ENCODE measurements around the gene ITGBL1. TPM values are rescaled to one million over a fixed set of nuclear protein-coding genes. Genes with fewer than 3 reads are reported as not detected.

ITGBL1 gene
- total and polyA plus RNA-seq, 2 of the 13 experiments (the other 11 are each of a cell fraction or from before 2014, with no cell fraction given), result 0.02 TPM; not detected in 1

DNA sequence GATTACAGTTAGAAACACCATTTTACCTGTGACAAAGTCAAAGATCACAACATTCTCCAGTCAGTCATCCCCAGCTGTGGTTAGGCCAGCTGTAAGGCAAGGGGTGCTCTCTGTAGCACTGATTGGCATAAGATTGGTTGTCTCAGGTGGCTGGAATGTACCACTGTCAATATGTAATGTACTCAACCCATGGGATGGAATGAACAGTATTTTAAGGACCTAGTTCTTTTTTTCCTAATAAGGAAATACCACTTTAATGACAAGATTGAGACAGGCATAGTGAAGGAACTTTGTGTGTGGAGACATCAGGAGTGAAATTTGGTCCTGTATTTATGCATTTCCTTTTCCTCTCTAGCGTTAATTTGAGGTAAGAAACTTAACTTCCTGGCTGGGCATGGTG lies 310.7 kb downstream of the ITGBL1 start:
- Histone ChIP-seq H3K9ac (ENCODE audit: insufficient read depth, low read depth, low read length) (no peak overlapping the region), H3K4me1 (ENCODE audit: insufficient read depth, low read length) (no peaks in the 10 kb centered on the region), H3K79me2 (ENCODE audit: insufficient read depth, low read length) (no peaks in the 10 kb centered on the region), H3K9me3 (ENCODE audit: low read length) (no peaks in the 10 kb centered on the region), H2AFZ (ENCODE audit: low read length) (no peak overlapping the region), H3K36me3 (replicated peaks in 1 of 2; ENCODE audit: control insufficient read depth in 1 of 2, insufficient read depth in 2 of 2, low read length in 2 of 2) (no peaks in the 10 kb centered on the region), H3K27me3 (ENCODE audit: control insufficient read depth in 1 of 2, insufficient read depth in 2 of 2, low read length in 2 of 2) (no peaks in the 10 kb centered on the region), H3K4me3 (replicated peaks in 1 of 3; ENCODE audit: insufficient read depth in 1 of 3, low read depth in 2 of 3, low read length in 3 of 3) (no peak overlapping the region), H3K27ac (ENCODE audit: extremely low read length, insufficient read depth, low read length) (no peak overlapping the region), H3K4me2 (ENCODE audit: low read depth, low read length) (no peak overlapping the region), H4K20me1 (ENCODE audit: insufficient read depth, low read length) (no peaks in the 10 kb centered on the region)
- CTCF ChIA-PET (ENCODE audit: low intra/inter-chr PET ratio, low total read pairs), result no interaction called here
- POLR2A ChIA-PET, result no interaction called here
- DNase-seq (ENCODE audit: low spot score) (no peak), ATAC-seq (no peak), FAIRE-seq (no peak)
- TF ChIP-seq FIP1L1 (IDR thresholded peaks at IDR 0.05; ENCODE audit: borderline replicate concordance, insufficient read depth, low read depth, low read length) (no peak), TEAD2 (CRISPR knock-in tag; IDR thresholded peaks at IDR 0.05) (no peak), NFATC3 (CRISPR knock-in tag; IDR thresholded peaks at IDR 0.05) (no peak), ZNF605 (CRISPR knock-in tag; IDR thresholded peaks at IDR 0.05) (no peak), SIX4 (CRISPR knock-in tag; IDR thresholded peaks at IDR 0.05) (no peak), ZNF136 (CRISPR knock-in tag; IDR thresholded peaks at IDR 0.05; ENCODE audit: low read depth) (no peak), ZNF644 (CRISPR knock-in tag; IDR thresholded peaks at IDR 0.05; ENCODE audit: low read depth) (no peak), DNMT3B (CRISPR knock-in tag; conservative IDR thresholded peaks at IDR 0.05) (no peak), ZNF282 (IDR thresholded peaks at IDR 0.05; ENCODE audit: partially characterized antibody) (no peak), KLF11 (CRISPR knock-in tag; IDR thresholded peaks at IDR 0.05) (no peak), KAT7 (CRISPR knock-in tag; IDR thresholded peaks at IDR 0.05; ENCODE audit: borderline replicate concordance) (no peak), ARNT2 (CRISPR knock-in tag; IDR thresholded peaks at IDR 0.05; ENCODE audit: low read depth) (no peak), MAZ (IDR thresholded peaks at IDR 0.05; ENCODE audit: borderline replicate concordance, low read depth, low read length) (no peak), MAZ (CRISPR knock-in tag; IDR thresholded peaks at IDR 0.05; ENCODE audit: low read depth) (no peak)
- TF ChIP-seq, protein P1, sequence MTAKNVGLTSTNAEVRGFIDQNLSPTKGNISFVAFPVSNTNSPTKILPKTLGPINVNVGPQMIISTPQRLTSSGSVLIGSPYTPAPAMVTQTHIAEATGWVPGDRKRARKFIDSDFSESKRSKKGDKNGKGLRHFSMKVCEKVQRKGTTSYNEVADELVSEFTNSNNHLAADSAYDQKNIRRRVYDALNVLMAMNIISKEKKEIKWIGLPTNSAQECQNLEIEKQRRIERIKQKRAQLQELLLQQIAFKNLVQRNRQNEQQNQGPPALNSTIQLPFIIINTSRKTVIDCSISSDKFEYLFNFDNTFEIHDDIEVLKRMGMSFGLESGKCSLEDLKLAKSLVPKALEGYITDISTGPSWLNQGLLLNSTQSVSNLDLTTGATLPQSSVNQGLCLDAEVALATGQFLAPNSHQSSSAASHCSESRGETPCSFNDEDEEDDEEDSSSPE (CRISPR knock-in tag; IDR thresholded peaks at IDR 0.05), result no peak
- 0% methylated on average over 1 of the region's 1 CpG for WGBS (ENCODE audit: low lambda C conversion rate)
- intact Hi-C loops (cut with micrococcal nuclease; ENCODE audit: unreplicated experiment) (no loop called here), in situ Hi-C loops (cut with HindIII; ENCODE audit: extremely low pct_ligation_motif_present, low pct_unique_long_range_greater_than_20kb) (loop anchor here (25.0 kb wide), 1 partner anchor 626 kb away; no protein-coding TSS in a partner anchor)
- no TSS peak for BruUV-seq (replicated peaks)

Other genes starting within 250 kb of the ITGBL1 start
- gene NALCN, start 36.2 kb upstream of the ITGBL1 start, total RNA-seq (2016; rRNA removed; fragmentation: Illumina TruSeq; extraction: Trizol), result not detected in 2 replicates
- gene NALCN, start 36.2 kb upstream of the ITGBL1 start, polyA plus RNA-seq (2011; rRNA removed), result not detected in 2 replicates

All from HepG2 (cell line).